Measurements from ENCODE around the gene TOMM6. TPM values are rescaled to one million over a fixed set of nuclear protein-coding genes. Genes with fewer than 3 reads are reported as not detected.

TOMM6 gene
- total and polyA plus RNA-seq, 4 donors = 43.5 to 313 (median 204) TPM

DNA sequence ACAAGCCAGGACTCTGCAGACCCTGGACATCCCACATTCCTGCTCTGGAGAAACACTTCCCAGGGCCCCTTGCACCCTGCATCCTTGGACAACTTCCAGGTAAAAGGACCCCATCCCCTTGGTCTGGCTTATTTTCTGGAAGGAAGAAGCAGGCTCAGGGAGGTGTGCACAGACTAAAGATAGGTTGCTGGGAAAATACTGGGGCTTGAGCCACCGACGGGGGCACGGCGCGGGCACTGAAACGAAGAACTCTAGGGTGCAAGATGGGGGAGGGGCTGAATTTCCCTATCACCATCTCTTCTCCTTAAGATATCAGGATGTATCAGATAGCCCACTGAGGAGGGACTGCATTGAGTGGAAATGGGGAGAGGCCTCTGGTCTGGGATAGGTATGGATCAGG lies 8.6 kb upstream of the TOMM6 start:
- 32 to 72% methylated on average over 6 of the region's 6 CpGs for WGBS, 2 donors
- Histone ChIP-seq H3K9me3 (ENCODE audit: control insufficient read depth in 4 of 4, insufficient read depth in 3 of 4, low read length in 3 of 4) (no peaks in the 10 kb centered on the region), H3K9ac (ENCODE audit: insufficient read depth in 1 of 2, low read length in 2 of 2) (peak overlapping the region in 1 of 2 donors; percentile 81), H3K4me3 (no peak overlapping the region), H3K27ac (ENCODE audit: low read depth in 1 of 2, low read length in 1 of 2) (no peak overlapping the region), H3K27me3 (ENCODE audit: control insufficient read depth in 3 of 3, insufficient read depth in 3 of 3, low read length in 2 of 3) (no peaks in the 10 kb centered on the region), H3K36me3 (ENCODE audit: control insufficient read depth in 4 of 4, insufficient read depth in 4 of 4, low read length in 4 of 4) (peaks cover 0 to 17% (median 11%) of the 10 kb centered on the region in 4 donors), H3K4me1 (ENCODE audit: control insufficient read depth in 5 of 5, insufficient read depth in 5 of 5, low read length in 5 of 5) (peaks cover 0 to 21% (median 10%) of the 10 kb centered on the region in 5 donors)
- ATAC-seq (ENCODE audit: insufficient read depth, low FRiP score) = no peak
- no peak for DNase-seq
- TF ChIP-seq, protein P1, sequence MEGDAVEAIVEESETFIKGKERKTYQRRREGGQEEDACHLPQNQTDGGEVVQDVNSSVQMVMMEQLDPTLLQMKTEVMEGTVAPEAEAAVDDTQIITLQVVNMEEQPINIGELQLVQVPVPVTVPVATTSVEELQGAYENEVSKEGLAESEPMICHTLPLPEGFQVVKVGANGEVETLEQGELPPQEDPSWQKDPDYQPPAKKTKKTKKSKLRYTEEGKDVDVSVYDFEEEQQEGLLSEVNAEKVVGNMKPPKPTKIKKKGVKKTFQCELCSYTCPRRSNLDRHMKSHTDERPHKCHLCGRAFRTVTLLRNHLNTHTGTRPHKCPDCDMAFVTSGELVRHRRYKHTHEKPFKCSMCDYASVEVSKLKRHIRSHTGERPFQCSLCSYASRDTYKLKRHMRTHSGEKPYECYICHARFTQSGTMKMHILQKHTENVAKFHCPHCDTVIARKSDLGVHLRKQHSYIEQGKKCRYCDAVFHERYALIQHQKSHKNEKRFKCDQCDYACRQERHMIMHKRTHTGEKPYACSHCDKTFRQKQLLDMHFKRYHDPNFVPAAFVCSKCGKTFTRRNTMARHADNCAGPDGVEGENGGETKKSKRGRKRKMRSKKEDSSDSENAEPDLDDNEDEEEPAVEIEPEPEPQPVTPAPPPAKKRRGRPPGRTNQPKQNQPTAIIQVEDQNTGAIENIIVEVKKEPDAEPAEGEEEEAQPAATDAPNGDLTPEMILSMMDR (IDR thresholded peaks at IDR 0.05; ENCODE audit: control extremely low read depth, extremely low read depth) = no peak

- no peak for DNase-seq
- TF ChIP-seq, protein P1 (IDR thresholded peaks at IDR 0.05; ENCODE audit: control extremely low read depth, extremely low read depth) = no peak
- WGBS, 2 donors = 4 to 14% methylated on average over 7 to 16 of the region's 16 CpGs
- H3K27me3 ChIP-seq (ENCODE audit: control insufficient read depth in 3 of 3, insufficient read depth in 3 of 3, low read length in 2 of 3) = no peaks in the 10 kb centered on the region
- peaks cover 0 to 21% (median 13%) of the 10 kb centered on the region in 5 donors for H3K4me1 ChIP-seq (ENCODE audit: control insufficient read depth in 5 of 5, insufficient read depth in 5 of 5, low read length in 5 of 5)
- H3K36me3 ChIP-seq (ENCODE audit: control insufficient read depth in 4 of 4, insufficient read depth in 4 of 4, low read length in 4 of 4) = peaks cover 0 to 17% (median 10%) of the 10 kb centered on the region in 4 donors
- ATAC-seq (ENCODE audit: insufficient read depth, low FRiP score) = no peak
- peak overlapping the region in 1 of 2 donors; percentile 45 for H3K27ac ChIP-seq (ENCODE audit: low read depth in 1 of 2, low read length in 1 of 2)
- peak overlapping the region; percentile 39 for H3K4me3 ChIP-seq
- H3K9me3 ChIP-seq (ENCODE audit: control insufficient read depth in 4 of 4, insufficient read depth in 3 of 4, low read length in 3 of 4) = no peaks in the 10 kb centered on the region
- peak overlapping the region in 1 of 2 donors; percentile 81 for H3K9ac ChIP-seq (ENCODE audit: insufficient read depth in 1 of 2, low read length in 2 of 2)
Measured at GRCh38 chr6:41779336-41779735, 8.2 kb upstream of the TOMM6 start.

- TF ChIP-seq, protein P1 (IDR thresholded peaks at IDR 0.05; ENCODE audit: control extremely low read depth, extremely low read depth) = peak; percentile 98
- DNase-seq = peak; percentile 97 to 99 (median 98)
- Histone ChIP-seq H3K9me3 (ENCODE audit: control insufficient read depth in 4 of 4, insufficient read depth in 3 of 4, low read length in 3 of 4) (no peaks in the 10 kb centered on the region), H3K4me1 (ENCODE audit: control insufficient read depth in 5 of 5, insufficient read depth in 5 of 5, low read length in 5 of 5) (peaks cover 0 to 24% (median 13%) of the 10 kb centered on the region in 5 donors), H3K36me3 (ENCODE audit: control insufficient read depth in 4 of 4, insufficient read depth in 4 of 4, low read length in 4 of 4) (peaks cover 0 to 16% (median 7%) of the 10 kb centered on the region in 4 donors), H3K27me3 (ENCODE audit: control insufficient read depth in 3 of 3, insufficient read depth in 3 of 3, low read length in 2 of 3) (no peaks in the 10 kb centered on the region), H3K4me3 (peak within 1 kb of the TSS; percentile 44), H3K9ac (ENCODE audit: insufficient read depth in 1 of 2, low read length in 2 of 2) (peak within 1 kb of the TSS in 1 of 2 donors; percentile 81), H3K27ac (ENCODE audit: low read depth in 1 of 2, low read length in 1 of 2) (peak within 1 kb of the TSS; percentile 58 to 88)
- peak; percentile 94 for ATAC-seq (ENCODE audit: insufficient read depth, low FRiP score)
- WGBS, 2 donors = 0% methylated on average over 57 to 73 of the region's 73 CpGs
Measured at GRCh38 chr6:41779788-41780550, 7.5 kb upstream of the TOMM6 start, which contains the start of gene FRS3. Gene FRS3 (minus strand): TSS chr6:41779900. CDS start chr6:41776987, 2,913 bp downstream.

Measured in lung (tissue), 12 donors.